ENCODE results near the gene HTT.
A peak's percentile ranks its signal among the peaks of the same experiment; 100 is the strongest.

The HTT gene

DNA sequence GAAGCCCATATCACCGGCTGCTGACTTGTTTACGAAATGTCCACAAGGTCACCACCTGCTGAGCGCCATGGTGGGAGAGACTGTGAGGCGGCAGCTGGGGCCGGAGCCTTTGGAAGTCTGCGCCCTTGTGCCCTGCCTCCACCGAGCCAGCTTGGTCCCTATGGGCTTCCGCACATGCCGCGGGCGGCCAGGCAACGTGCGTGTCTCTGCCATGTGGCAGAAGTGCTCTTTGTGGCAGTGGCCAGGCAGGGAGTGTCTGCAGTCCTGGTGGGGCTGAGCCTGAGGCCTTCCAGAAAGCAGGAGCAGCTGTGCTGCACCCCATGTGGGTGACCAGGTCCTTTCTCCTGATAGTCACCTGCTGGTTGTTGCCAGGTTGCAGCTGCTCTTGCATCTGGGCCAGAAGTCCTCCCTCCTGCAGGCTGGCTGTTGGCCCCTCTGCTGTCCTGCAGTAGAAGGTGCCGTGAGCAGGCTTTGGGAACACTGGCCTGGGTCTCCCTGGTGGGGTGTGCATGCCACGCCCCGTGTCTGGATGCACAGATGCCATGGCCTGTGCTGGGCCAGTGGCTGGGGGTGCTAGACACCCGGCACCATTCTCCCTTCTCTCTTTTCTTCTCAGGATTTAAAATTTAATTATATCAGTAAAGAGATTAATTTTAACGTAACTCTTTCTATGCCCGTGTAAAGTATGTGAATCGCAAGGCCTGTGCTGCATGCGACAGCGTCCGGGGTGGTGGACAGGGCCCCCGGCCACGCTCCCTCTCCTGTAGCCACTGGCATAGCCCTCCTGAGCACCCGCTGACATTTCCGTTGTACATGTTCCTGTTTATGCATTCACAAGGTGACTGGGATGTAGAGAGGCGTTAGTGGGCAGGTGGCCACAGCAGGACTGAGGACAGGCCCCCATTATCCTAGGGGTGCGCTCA is 165.8 kb downstream of the HTT start:
- peak; percentile 77 for DNase-seq

DNA sequence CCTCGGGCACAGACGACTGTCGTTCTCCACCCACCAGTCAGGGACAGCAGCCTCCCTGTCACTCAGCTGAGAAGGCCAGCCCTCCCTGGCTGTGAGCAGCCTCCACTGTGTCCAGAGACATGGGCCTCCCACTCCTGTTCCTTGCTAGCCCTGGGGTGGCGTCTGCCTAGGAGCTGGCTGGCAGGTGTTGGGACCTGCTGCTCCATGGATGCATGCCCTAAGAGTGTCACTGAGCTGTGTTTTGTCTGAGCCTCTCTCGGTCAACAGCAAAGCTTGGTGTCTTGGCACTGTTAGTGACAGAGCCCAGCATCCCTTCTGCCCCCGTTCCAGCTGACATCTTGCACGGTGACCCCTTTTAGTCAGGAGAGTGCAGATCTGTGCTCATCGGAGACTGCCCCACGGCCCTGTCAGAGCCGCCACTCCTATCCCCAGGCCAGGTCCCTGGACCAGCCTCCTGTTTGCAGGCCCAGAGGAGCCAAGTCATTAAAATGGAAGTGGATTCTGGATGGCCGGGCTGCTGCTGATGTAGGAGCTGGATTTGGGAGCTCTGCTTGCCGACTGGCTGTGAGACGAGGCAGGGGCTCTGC is 166.5 kb downstream of the HTT start:
- no peak for DNase-seq

DNA sequence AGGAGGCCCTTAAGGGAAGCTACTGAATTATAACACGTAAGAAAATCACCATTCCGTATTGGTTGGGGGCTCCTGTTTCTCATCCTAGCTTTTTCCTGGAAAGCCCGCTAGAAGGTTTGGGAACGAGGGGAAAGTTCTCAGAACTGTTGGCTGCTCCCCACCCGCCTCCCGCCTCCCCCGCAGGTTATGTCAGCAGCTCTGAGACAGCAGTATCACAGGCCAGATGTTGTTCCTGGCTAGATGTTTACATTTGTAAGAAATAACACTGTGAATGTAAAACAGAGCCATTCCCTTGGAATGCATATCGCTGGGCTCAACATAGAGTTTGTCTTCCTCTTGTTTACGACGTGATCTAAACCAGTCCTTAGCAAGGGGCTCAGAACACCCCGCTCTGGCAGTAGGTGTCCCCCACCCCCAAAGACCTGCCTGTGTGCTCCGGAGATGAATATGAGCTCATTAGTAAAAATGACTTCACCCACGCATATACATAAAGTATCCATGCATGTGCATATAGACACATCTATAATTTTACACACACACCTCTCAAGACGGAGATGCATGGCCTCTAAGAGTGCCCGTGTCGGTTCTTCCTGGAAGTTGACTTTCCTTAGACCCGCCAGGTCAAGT is 167.5 kb downstream of the HTT start:
- DNase-seq: no peak

DNA sequence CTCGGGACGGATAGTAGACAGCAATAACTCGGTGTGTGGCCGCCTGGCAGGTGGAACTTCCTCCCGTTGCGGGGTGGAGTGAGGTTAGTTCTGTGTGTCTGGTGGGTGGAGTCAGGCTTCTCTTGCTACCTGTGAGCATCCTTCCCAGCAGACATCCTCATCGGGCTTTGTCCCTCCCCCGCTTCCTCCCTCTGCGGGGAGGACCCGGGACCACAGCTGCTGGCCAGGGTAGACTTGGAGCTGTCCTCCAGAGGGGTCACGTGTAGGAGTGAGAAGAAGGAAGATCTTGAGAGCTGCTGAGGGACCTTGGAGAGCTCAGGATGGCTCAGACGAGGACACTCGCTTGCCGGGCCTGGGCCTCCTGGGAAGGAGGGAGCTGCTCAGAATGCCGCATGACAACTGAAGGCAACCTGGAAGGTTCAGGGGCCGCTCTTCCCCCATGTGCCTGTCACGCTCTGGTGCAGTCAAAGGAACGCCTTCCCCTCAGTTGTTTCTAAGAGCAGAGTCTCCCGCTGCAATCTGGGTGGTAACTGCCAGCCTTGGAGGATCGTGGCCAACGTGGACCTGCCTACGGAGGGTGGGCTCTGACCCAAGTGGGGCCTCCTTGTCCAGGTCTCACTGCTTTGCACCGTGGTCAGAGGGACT is 168.8 kb downstream of the HTT start:
- DNase-seq: peak; percentile 48

DNA sequence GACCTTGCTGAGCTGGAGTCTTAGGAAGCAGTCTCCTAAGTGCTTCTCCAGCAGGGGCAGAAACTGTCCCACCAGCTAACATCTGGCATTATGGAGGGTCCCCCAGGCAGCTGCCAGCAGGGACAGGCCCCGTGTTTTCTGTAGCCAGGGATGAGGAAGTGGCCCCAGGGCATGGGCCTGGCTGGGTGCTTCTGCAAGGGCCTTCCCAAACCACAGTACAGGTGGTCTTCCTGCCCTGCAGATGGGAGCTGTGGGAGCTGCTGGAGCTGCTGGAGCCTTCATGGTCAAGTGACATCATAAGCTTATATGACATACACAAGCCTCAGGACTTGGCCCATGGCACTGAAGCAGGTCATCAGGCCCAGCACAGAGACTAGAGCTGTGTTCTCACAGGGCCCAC is 169.5 kb downstream of the HTT start:
- no peak for DNase-seq

DNA sequence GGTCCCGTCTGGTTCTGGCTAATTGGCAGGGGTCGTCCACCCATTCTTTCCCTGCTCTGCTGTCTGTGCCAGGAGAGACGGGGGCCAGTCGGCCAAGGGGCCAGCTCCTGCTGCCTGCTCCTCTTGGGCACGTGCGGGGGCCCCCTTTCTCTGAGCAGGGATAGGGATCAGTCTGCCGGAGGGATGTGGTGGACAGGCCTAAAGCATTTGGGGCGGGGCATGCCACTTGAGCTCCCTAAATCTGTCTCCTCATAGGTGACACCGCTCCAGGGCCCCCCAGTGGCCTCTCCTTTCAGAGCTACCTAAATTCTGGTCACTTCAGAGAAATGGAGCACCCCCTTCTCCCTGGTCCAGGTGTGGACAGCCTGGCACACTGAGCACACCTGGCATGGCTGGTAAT is 170.3 kb downstream of the HTT start:
- DNase-seq: no peak

DNA sequence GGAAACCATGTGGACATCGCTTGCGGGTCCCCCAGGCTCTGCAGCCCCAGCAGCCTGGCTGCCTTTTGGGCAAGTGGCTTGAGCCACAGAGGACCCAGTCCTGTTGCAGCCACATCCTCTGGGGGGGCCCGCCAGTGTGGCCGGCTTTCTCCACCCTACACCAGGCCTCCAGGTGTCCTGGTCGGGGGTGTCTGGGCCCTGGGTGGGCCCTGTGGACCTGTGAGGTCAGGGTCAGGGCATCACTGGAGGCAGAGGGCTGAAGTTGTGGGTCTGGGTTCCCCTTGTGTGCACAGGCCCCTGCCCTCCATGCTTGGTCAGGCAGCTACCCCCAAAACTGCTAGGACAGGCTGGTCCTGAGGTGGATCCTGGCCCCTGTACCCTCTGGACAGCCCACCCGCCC is 171.2 kb downstream of the HTT start:
- no peak for DNase-seq

DNA sequence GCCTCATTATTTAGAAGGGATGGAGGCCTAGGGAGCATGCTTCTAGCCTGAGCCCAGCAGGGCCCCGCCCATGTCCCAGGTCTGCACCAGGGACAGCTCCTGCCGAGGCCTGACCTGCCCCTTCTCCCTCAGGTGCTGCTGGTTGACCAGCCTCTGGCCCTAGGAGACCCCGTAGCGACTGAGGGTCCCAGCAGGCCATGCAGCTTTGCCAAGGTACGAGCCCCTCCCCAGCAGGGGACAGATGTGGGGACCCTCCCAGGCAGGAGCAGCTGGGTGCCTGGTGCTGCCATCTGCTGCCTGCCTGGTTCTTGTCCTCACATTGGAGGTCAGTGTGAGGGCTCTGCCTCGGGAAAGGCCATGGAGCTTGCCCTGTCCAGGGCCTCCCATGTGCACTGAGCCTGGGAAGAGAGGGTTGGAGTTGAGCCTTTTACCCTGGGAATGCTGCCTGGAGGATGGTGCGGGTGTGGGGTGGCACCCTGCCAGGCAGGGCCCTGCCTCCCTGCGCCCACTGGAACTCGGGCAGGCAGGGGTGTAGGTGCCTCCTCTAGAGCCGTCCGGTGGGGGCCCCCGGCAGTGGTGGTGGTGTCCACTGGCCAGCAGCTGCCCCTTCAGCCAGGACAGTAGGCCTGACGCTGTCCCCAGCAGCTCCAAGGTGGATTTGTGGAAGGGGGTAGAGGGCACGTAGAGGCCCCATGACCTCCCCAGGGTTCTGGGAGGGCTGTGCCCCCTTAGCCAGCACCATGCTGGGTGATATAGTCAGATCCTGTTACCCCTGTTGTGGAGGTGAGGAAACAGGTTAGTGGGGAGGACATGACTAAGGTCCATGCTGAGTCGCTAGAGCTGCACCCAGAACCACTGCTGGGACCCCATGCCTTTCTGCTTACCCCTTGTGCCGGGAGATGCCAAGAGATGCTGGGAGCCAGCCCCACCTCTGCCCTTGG is 172.2 kb downstream of the HTT start:
- DNase-seq: no peak

DNA sequence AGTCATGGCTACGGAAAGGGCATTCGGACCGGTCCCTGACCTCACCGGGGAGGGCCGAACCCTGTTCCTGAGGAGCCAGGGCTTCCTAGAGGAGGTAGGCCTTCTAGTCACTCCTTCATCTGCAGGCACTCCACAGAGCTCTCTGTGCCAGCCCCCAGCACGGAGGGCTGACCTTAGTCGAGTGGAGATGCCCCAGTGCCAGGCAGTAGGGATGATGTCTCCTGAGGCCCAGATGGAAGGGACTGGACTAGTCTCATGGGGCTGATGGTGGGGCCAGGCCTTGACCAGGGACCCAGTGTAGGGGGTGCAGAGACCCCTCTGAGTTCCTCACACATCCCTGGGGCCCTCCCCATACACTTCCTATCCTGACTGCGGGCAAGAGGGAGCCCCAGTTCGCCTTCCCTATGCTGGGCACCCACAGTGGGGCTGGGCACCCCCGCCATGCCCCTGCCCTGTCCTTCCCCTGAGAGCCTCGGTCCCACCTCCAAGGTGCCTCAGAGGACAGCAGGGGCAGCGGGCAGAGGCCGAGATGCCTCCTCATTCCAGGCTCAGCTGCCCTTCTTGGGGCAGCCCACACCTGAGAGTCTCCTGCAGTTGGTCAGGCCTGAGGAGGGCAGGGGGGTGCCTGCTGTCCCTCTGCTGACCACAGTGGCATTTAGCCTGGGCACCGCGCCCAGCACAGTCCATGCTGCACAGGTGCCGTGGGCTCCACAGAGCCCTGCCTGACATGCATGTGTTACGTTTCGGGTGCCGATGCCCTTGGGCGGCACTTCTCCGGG is 173.1 kb downstream of the HTT start:
- DNase-seq: no peak

DNA sequence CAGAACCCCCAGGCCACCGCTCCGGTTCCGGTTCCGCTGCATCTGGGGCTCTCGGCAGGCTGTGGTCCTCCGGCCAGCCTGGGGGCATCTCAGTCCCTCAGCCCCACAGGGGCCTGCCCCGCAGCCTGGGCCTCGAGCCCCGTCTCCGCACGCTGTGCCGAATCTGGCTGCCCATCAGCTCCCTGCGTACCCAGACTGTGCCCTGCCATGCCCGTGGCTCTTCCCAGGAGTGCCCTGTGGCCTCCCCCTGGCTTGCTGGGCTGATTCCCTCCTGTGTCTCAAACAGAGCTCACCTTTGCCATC is 173.6 kb downstream of the HTT start:
- DNase-seq: no peak

DNA sequence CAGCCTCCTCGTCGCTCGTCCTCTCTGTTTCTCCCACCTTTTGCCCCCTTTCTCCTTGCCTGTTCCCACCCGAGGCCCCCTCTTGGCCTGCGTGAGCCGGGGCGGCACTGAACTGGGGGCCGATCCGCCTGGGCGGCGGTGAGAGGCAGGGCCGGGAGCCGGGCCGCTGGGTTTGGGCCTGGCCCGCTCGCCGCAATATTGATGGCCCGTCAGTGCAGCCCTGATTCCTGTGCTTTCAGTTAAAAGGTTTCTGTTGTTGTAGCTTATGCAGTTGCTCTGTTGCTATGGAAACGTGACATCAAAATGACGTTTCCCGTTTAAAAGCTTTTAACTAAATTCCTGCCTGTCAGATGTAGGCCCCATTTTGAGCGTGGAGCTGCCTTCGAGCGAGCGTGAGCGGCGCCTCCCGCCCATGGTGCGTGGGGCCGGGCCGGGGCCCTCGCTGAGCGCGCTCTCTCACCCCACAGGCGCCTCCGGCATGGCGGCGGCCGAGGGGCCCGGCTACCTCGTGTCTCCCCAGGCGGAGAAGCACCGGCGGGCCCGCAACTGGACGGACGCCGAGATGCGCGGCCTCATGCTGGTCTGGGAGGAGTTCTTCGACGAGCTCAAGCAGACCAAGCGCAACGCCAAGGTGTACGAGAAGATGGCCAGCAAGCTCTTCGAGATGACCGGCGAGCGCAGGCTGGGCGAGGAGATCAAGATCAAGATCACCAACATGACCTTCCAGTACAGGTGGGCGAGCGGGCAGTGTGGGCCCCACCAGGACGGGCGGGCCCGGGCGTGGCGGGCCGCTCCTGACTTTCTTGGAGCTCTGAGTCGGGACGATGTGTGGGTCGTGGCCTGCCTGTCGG is 174.6 kb downstream of the HTT start, which contains the start of gene MSANTD1:
Gene MSANTD1 (plus strand): TSS at position 349 of the 851 bp plus-strand sequence. CDS start 64 bp downstream, at position 413.
- no peak for DNase-seq

DNA sequence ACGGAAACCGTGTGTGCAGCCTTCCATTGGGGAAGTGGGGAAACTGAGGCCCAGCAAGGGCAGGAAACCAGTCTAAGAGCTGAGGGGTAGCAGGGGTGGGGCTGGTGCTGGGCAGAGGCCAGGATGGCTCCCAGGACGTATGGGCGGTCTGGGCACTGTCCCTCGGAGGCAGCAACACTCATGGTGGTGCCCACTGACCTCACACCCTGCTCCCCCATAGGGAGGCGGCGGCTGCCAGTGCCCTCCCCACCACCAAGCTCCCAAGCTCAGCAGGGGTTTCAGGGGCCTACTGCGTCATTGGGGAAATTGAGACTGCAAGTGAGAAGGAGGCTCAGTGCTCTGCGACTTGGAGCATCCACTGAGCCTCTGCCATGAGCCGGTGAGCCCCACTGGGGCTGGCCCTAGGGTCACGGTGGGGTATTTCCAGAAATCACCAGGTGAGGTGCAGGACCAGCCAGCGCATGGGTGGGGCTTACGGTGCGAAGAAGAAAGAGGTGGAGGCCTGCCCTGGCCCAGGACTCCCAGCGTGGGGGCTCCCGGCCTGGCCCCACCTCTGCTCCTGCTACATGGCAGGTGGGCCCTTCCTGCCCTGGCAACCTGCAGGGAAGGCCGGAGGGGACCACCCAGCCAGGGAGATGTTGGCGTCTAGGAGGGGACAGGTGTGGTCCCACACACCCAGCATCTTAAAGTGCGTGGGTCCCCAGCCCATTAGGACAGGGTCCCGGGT is 175.4 kb downstream of the HTT start:
- no peak for DNase-seq

DNA sequence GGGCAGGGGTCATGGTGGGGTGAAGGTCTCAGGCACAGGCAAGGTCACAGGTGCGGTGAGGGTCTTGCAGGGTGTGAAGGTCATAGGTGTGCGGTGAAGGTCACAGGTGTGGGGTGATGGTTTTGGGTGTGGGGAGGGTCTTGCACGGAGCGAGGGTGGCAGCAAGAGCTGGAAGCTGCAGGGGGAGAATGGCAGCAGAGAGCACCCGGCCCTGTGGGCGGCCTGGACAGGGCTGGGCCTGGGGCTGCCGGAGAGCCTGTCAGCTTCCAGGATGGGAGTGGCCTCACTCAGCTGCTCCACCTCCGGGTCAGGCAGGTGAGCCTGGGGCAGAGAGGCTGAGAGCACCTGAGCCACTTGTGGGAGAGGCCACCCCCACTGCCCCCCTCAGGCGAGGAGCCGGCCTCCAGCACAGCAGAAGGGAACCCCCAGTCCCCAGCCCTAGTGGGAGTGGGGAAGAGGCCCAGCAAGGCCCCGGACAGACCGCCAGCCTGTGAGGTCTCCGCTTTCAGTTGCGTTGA is 176.0 kb downstream of the HTT start:
- DNase-seq: peak; percentile 38

DNA sequence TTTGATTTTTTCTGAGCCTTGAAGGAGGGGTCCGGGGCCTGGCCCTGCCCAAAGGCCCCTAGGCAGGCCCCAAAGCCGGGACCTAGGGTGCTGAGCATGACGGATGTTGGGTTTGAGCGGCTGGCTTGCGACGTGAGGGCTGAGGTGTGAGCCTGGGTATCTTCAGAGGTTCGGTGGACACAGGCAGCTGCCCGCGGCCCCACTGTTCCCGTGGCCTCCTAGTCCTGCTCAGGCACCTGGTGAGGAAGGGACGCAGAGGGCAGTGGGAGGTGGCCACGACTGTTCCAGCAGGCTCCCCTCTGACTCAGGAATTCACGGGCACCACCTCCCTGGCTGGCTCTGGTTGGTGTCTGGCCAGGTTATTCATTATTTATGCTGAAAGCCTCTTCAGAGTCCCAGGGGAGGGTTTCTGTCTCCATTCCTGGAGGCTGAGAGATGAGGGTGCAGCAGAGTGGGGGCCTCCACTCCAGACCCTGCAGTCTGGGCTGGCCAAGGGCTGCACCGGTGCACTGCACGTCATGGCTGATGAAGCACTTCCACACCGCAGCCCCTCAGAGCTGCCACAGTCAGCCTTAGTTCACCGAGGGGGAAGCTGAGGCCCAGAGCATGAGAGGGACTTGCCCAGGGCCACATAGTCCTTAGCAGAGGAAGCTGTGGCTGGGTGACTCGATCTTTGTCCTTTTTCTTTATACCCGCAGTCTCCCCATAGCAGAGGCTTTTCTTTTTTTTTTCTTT is 176.6 kb downstream of the HTT start:
- DNase-seq: no peak

DNA sequence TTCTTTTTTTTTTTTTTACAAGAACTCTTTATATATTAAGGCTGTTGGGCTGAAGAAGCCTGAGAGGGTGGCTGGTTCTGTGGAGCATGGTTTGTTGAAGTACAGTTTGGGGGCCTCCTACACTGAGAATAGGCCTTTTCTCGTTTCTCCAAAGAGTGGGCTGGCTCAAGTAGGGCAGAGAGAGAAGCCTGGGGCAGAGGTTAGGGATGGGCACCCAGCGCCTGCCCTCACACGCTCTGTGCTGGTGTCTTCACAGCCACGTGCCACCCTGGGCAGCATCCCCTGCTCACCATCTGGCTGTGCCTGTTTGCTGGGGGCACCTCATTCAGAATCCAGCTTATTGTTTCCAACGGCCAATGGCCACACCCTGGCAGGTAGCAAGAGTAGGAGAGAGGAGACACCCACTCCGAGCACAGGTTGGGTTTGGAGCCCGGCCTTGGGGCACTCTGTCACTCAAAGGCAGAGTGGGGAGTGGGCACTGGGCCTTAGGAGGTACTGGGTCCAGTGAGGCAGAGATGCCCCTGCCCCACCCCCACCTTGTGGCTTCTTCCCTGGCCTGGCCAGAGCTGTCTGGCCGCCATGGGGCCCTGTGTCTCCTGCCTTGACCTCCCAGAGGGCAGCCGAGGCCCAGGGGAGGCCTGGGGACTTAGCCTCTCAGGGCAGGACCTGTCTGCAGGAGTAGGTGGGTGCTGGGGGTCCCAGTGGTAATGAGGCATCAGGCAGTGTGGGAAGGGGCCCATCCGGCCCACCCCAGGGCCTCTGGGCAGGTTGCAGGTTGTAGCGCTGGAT is 177.4 kb downstream of the HTT start:
- no peak for DNase-seq

DNA sequence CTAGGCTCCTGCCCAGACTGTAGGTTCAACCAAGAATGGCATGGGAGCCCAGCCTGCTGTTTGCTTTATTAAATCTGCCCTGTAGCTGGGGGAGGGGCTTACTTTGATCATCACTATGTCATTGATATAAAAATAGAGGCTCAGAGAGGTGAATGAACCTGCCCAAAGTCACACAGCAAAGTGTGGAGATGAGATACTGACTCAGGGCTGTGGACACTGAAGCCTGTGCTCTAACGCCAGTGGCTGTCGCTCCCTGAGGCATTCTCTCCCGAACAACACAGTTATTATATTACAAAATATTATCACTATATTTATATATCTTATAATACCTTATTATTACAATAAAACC is 178.0 kb downstream of the HTT start:
- DNase-seq: no peak

DNA sequence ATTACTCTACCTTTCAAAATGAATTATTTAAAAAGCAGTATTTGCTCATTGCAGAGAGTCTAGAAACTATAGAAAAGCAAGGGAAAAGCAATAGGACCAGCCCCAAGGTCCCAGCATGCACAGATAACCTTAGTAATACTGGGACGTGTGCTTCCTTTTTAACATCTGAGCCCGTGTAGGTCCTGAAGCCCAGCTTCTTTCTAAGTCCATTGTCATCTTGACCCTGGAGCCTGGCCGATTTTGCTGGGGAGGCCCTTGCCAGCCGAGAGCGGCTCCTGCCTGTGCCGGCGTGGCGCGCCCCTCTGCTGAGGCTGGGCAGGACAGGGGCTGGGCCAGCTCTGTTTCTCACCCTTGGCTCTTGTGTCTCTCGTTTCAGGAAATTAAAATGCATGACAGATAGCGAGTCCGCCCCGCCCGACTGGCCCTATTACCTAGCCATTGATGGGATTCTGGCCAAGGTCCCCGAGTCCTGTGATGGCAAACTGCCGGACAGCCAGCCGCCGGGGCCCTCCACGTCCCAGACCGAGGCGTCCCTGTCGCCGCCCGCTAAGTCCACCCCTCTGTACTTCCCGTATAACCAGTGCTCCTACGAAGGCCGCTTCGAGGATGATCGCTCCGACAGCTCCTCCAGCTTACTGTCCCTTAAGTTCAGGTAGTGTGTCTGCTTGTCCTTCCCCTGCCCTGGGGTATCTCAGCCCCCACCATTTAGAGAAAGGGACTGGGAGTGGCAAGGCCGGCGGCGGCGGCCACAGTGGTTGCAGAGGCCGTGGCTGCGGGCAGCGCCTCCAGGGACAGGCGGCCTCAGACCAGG is 178.6 kb downstream of the HTT start:
- DNase-seq: no peak

Measured in NCI-H510A treated with DMSO at 0.1 percent for 48 hours (cell line).